ENCODE data around the gene FAM53B. TPM values are rescaled to one million over a fixed set of nuclear protein-coding genes. Genes with fewer than 3 reads are reported as not detected.

Gene FAM53B
- total and polyA plus RNA-seq, 7 experiments from 2014 or later, result 3.9 to 51.5 (median 27.7) TPM

DNA sequence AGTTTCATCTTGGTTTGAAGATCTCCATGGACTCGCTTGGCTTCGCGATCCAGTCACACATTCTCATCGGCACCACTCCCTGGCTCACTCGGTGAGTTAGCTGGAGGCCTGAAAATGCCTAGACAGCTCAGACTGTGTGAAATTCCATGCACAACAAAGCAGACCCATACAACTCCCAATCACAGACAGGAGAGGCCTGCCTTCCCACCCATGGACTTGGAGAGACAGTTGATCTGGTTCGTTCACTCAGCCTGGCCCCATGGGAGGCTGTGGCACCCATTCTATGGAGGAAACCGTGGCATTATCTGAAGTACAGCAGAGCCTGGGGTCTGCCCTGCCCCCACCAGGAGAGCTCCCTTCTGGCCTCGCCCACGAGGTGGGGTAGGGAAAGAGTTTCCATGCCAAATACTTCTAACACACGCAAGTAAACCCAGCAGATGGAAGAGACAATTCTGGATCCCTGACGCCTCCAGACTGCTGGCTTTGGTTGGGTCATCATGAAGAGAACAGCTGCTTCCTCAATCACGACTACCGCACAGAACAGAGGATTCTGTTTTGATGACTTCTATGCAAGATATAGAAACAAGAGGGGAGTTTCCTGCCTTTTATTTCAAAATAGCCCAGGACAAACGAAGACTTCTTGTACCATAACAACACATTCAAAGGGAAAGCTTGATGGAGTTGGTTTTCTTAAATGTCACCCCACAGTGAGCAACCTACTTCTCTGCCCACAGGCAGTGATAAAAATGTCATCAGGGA is 15.9 kb downstream of the FAM53B start:
- peaks cover 58 to 100% (median 82%) of the 10 kb centered on the region in 7 donors for H3K4me1 Mint-ChIP-seq
- no peaks in the 10 kb centered on the region for H3K27me3 ChIP-seq (ENCODE audit: control insufficient read depth in 2 of 2, insufficient read depth in 2 of 2, low read length in 2 of 2)
- no peaks in the 10 kb centered on the region for H3K36me3 ChIP-seq (ENCODE audit: control insufficient read depth in 2 of 3, insufficient read depth in 3 of 3, low read length in 3 of 3)
- peaks cover 80 to 97% of the 10 kb centered on the region in 2 donors for H3K4me1 ChIP-seq (ENCODE audit: control insufficient read depth in 2 of 2, insufficient read depth in 2 of 2, low read length in 2 of 2)
- ATAC-seq (peak; percentile 75), DNase-seq (peak in 4 of 9 donors; percentile 39 to 72 (median 57))
- no peaks in the 10 kb centered on the region for H3K27me3 Mint-ChIP-seq
- ChIA-PET CTCF (interaction anchor here (0.9 to 4.7 kb wide), 6 partner anchors 9 to 103 kb away, joined by 3 to 36 read pairs (median 4); no protein-coding TSS in a partner anchor), POLR2A (interaction anchor here (0.7 to 17.4 kb wide), 10 partner anchors 8 to 109 kb away, joined by 3 to 271 read pairs (median 4); no protein-coding TSS in a partner anchor)
- H3K4me3 Mint-ChIP-seq, result peak overlapping the region; percentile 39 to 87 (median 75)
- no peaks in the 10 kb centered on the region for H3K9me3 Mint-ChIP-seq
- H3K36me3 Mint-ChIP-seq, result peaks cover 0 to 33% (median 9%) of the 10 kb centered on the region in 5 donors
- peak overlapping the region; percentile 56 for H3K27ac ChIP-seq (ENCODE audit: low read depth, low read length)
- peak overlapping the region; percentile 12 for H3K4me3 ChIP-seq (ENCODE audit: low read length)
- H3K9me3 ChIP-seq (ENCODE audit: control insufficient read depth in 2 of 3, low read length in 3 of 3), result no peaks in the 10 kb centered on the region
- peak overlapping the region; percentile 43 to 99 (median 90) for H3K27ac Mint-ChIP-seq
- intact Hi-C loops (cut with micrococcal nuclease), result no loop called here

DNA sequence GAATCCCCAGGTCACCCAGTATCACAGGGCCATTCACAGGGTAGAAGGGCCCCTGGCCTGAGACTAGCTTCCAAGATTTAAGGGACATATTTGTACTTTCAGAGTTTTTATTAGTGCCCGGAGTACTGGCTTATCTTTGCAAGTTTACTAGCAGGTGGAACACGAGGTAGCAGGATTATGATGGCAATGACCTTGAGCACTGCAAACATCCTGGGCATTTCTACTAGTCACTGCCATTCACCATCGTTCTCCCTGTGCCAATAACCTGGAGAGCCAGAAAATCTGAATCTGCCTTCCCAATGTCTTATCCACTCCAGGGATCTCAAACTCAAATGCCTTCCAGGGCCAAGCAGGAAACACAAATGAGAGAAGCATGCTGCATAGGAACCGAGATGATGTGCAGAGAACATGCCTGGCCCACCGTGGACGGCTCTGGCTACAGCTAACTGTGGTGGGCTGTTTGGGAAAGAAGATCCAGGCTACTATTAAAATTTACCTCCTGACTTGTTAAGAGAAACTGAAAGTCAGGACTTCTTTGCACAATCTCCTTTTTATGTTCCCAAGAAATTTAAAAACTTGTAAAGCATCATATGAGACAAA is 16.7 kb downstream of the FAM53B start:
- Histone ChIP-seq H3K4me1 (ENCODE audit: control insufficient read depth in 2 of 2, insufficient read depth in 2 of 2, low read length in 2 of 2) (peaks cover 80 to 97% of the 10 kb centered on the region in 2 donors), H3K36me3 (ENCODE audit: control insufficient read depth in 2 of 3, insufficient read depth in 3 of 3, low read length in 3 of 3) (no peaks in the 10 kb centered on the region), H3K9me3 (ENCODE audit: control insufficient read depth in 2 of 3, low read length in 3 of 3) (no peaks in the 10 kb centered on the region), H3K27me3 (ENCODE audit: control insufficient read depth in 2 of 2, insufficient read depth in 2 of 2, low read length in 2 of 2) (no peaks in the 10 kb centered on the region), H3K27ac (ENCODE audit: low read depth, low read length) (peak overlapping the region; percentile 56), H3K4me3 (ENCODE audit: low read length) (no peak overlapping the region)
- DNase-seq (no peak), ATAC-seq (no peak)
- Mint-ChIP-seq H3K9me3 (no peaks in the 10 kb centered on the region), H3K27me3 (no peaks in the 10 kb centered on the region), H3K4me1 (peaks cover 58 to 100% (median 83%) of the 10 kb centered on the region in 7 donors), H3K36me3 (peaks cover 0 to 29% (median 4%) of the 10 kb centered on the region in 5 donors), H3K27ac (peak overlapping the region in 7 of 9 donors; percentile 85 to 99 (median 92)), H3K4me3 (peak overlapping the region in 7 of 10 donors; percentile 29 to 87 (median 76))
- ChIA-PET CTCF (interaction anchor here (0.9 to 13.1 kb wide), 5 partner anchors 8 to 103 kb away, joined by 3 to 150 read pairs (median 5); no protein-coding TSS in a partner anchor), POLR2A (interaction anchor here (1.0 to 17.4 kb wide), 6 partner anchors 7 to 108 kb away, joined by 3 to 271 read pairs (median 18); no protein-coding TSS in a partner anchor)
- intact Hi-C loops (cut with micrococcal nuclease), result no loop called here

DNA sequence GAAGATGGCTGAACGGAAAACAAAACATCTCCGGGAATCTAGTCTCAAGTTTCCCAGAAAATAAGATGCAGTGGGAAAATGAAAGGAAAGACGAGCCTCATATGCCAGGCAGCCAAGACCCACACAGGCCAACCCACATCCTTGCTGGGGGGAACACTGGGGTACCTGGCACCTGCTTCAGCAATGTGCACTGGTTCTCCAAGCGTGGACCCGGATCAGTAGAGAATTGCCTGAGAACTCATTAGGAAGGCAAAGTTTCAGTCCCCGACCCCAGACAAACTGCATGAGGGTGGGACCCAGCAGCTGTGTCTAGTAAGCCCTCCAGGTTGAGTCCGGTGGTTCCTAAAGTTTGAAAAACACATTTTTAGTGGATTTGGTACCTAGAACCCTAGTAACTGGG is 18.4 kb downstream of the FAM53B start:
- Mint-ChIP-seq H3K27me3 (no peaks in the 10 kb centered on the region), H3K36me3 (peaks cover 0 to 27% (median 4%) of the 10 kb centered on the region in 5 donors), H3K9me3 (no peaks in the 10 kb centered on the region), H3K27ac (peak overlapping the region in 7 of 9 donors; percentile 8 to 99 (median 62)), H3K4me3 (no peak overlapping the region), H3K4me1 (peaks cover 65 to 100% (median 85%) of the 10 kb centered on the region in 7 donors)
- Histone ChIP-seq H3K36me3 (ENCODE audit: control insufficient read depth in 2 of 3, insufficient read depth in 3 of 3, low read length in 3 of 3) (no peaks in the 10 kb centered on the region), H3K4me1 (ENCODE audit: control insufficient read depth in 2 of 2, insufficient read depth in 2 of 2, low read length in 2 of 2) (peaks cover 81 to 99% of the 10 kb centered on the region in 2 donors), H3K27ac (ENCODE audit: low read depth, low read length) (no peak overlapping the region), H3K4me3 (ENCODE audit: low read length) (no peak overlapping the region), H3K27me3 (ENCODE audit: control insufficient read depth in 2 of 2, insufficient read depth in 2 of 2, low read length in 2 of 2) (no peaks in the 10 kb centered on the region), H3K9me3 (ENCODE audit: control insufficient read depth in 2 of 3, low read length in 3 of 3) (no peaks in the 10 kb centered on the region)
- CTCF ChIA-PET, result interaction anchor here (0.7 to 13.1 kb wide), 3 partner anchors 10 to 20 kb away, joined by 3 to 150 read pairs (median 3); no protein-coding TSS in a partner anchor
- no peak for DNase-seq
- intact Hi-C loops (cut with micrococcal nuclease), result no loop called here
- ATAC-seq, result no peak
- POLR2A ChIA-PET, result interaction anchor here (0.5 to 17.4 kb wide), 6 partner anchors 12 to 98 kb away, joined by 3 to 271 read pairs (median 4); no protein-coding TSS in a partner anchor

DNA sequence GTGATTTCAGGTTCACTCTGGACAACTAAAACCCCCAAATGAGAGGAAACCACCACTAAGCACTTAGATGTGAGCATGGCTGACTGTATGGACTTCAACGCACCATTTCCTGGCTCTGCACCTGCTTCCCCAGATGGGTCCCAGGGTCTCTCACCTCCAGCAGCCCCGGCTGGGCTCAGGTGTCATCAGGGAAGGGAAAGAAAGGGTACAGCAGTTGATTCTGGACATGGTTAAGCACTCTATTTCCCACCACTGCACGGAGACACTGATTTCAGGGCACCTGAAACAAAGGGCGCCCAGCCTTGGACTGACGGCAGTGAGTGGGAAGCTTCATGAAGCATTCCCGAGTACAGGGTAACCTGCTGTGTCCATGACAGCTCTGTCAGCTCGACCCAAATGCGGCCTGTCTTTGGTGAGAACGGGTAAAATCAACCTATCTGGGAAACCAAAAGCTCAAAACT is 19.0 kb downstream of the FAM53B start:
- ChIA-PET POLR2A (interaction anchor here (0.5 to 17.4 kb wide), 9 partner anchors 6 to 98 kb away, joined by 3 to 271 read pairs (median 6); no protein-coding TSS in a partner anchor), CTCF (interaction anchor here (1.4 to 13.1 kb wide), 5 partner anchors 9 to 89 kb away, joined by 3 to 150 read pairs (median 4); partner anchors contain the start of gene FAM53B)
- Histone ChIP-seq H3K9me3 (ENCODE audit: control insufficient read depth in 2 of 3, low read length in 3 of 3) (no peaks in the 10 kb centered on the region), H3K27ac (ENCODE audit: low read depth, low read length) (peak overlapping the region; percentile 64), H3K4me1 (ENCODE audit: control insufficient read depth in 2 of 2, insufficient read depth in 2 of 2, low read length in 2 of 2) (peaks cover 79 to 99% of the 10 kb centered on the region in 2 donors), H3K4me3 (ENCODE audit: low read length) (no peak overlapping the region), H3K27me3 (ENCODE audit: control insufficient read depth in 2 of 2, insufficient read depth in 2 of 2, low read length in 2 of 2) (no peaks in the 10 kb centered on the region), H3K36me3 (ENCODE audit: control insufficient read depth in 2 of 3, insufficient read depth in 3 of 3, low read length in 3 of 3) (no peaks in the 10 kb centered on the region)
- no peaks in the 10 kb centered on the region for H3K27me3 Mint-ChIP-seq
- H3K9me3 Mint-ChIP-seq, result no peaks in the 10 kb centered on the region
- intact Hi-C loops (cut with micrococcal nuclease), result no loop called here
- peak overlapping the region in 1 of 10 donors; percentile 74 for H3K4me3 Mint-ChIP-seq
- H3K27ac Mint-ChIP-seq, result peak overlapping the region in 8 of 9 donors; percentile 36 to 99 (median 90)
- peaks cover 0 to 27% (median 4%) of the 10 kb centered on the region in 5 donors for H3K36me3 Mint-ChIP-seq
- DNase-seq (no peak), ATAC-seq (no peak)
- H3K4me1 Mint-ChIP-seq, result peaks cover 65 to 100% (median 85%) of the 10 kb centered on the region in 7 donors

DNA sequence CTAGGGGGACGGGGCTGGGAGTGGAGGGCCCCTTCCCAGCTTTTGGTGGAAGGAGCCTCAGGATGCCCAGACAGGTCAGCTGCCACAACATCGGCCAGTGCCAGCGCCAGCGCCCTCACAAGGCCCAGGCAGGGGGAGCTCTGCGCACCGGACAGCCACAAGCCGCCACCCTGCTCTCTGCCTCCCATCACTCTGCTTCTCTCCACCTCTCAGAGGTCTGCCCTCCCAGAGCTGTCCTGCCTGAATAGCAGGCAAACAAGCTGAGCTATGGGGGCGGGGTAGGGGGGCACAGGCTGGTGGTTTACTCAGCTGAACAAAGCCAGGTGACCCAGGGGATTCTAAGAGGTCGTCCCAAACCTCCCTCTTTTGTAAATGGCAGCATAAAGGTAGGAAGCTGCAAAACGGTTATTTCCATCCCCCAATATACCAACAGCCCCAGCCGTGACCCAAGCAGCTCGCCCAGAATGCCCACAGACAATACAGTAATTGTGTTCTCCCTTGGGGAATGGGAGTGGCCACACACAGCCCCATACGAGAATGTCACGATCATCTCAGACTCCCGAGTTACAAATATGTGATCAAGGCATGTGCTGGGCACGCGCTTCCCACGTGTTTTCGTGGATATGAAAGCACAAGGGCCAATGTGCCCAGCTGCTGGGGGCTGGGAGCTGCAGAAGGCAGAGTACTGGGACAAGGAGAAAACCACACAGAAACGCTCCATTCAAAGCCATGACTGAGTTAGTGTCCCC is 19.7 kb downstream of the FAM53B start:
- H3K27me3 Mint-ChIP-seq, result no peaks in the 10 kb centered on the region
- peaks cover 62 to 99% (median 84%) of the 10 kb centered on the region in 7 donors for H3K4me1 Mint-ChIP-seq
- H3K9me3 ChIP-seq (ENCODE audit: control insufficient read depth in 2 of 3, low read length in 3 of 3), result no peaks in the 10 kb centered on the region
- H3K27ac ChIP-seq (ENCODE audit: low read depth, low read length), result peak overlapping the region; percentile 64
- peaks cover 0 to 21% (median 0%) of the 10 kb centered on the region in 5 donors for H3K36me3 Mint-ChIP-seq
- no peak overlapping the region for H3K4me3 ChIP-seq (ENCODE audit: low read length)
- no peak for DNase-seq
- POLR2A ChIA-PET, result interaction anchor here (0.9 to 17.4 kb wide), 7 partner anchors 7 to 97 kb away, joined by 3 to 271 read pairs (median 6); no protein-coding TSS in a partner anchor
- no peaks in the 10 kb centered on the region for H3K27me3 ChIP-seq (ENCODE audit: control insufficient read depth in 2 of 2, insufficient read depth in 2 of 2, low read length in 2 of 2)
- intact Hi-C loops (cut with micrococcal nuclease), result no loop called here
- H3K4me1 ChIP-seq (ENCODE audit: control insufficient read depth in 2 of 2, insufficient read depth in 2 of 2, low read length in 2 of 2), result peaks cover 79 to 99% of the 10 kb centered on the region in 2 donors
- ATAC-seq, result no peak
- H3K9me3 Mint-ChIP-seq, result no peaks in the 10 kb centered on the region
- H3K4me3 Mint-ChIP-seq, result peak overlapping the region in 9 of 10 donors; percentile 32 to 74 (median 56)
- CTCF ChIA-PET, result interaction anchor here (1.0 to 13.1 kb wide), 7 partner anchors 10 to 88 kb away, joined by 3 to 150 read pairs (median 4); partner anchors contain the start of gene FAM53B
- no peaks in the 10 kb centered on the region for H3K36me3 ChIP-seq (ENCODE audit: control insufficient read depth in 2 of 3, insufficient read depth in 3 of 3, low read length in 3 of 3)
- H3K27ac Mint-ChIP-seq, result peak overlapping the region; percentile 75 to 99 (median 90)

Measured in naive thymus-derived CD4-positive, alpha-beta T cell (primary cell).